SU-DHL-6 (cell line): Measurements from ENCODE around the gene GLYATL1.

Experiments
- CTCF ChIP-seq: fragments of 200-600 bp; sonication (generic); IDR thresholded peaks from one replicate; pipeline ENCODE4 v1.5.1; 2017; ENCODE audit warnings: antibody characterized with exemption, mild to moderate bottlenecking, low read length, moderate library complexity; ENCODE audit not compliant: insufficient read depth, poor library complexity, severe bottlenecking
- EZH2phosphoT487 ChIP-seq: fragments of 200-600 bp; sonication (generic), shearing (Covaris generic); conservative IDR thresholded peaks from 2 replicates; pipeline ENCODE4 v1.6.1; 2018; ENCODE audit warnings: mild to moderate bottlenecking, antibody characterized with exemption, low read length, moderate library complexity, mixed read lengths

- TF ChIP-seq CTCF (no peak), EZH2phosphoT487 (no peak)
Observed at GRCh38 chr11:58999291-58999680, 60.0 kb downstream of the GLYATL1 start.
